ENCODE data around the gene B3GNT7.
A peak's percentile ranks its signal among the peaks of the same experiment; 100 is the strongest.
"Not testable (repeated sequence)": the region's sequence is repeated elsewhere in the genome, so short reads cannot be mapped to it uniquely, and the experiment has no call there.

Gene B3GNT7

DNA sequence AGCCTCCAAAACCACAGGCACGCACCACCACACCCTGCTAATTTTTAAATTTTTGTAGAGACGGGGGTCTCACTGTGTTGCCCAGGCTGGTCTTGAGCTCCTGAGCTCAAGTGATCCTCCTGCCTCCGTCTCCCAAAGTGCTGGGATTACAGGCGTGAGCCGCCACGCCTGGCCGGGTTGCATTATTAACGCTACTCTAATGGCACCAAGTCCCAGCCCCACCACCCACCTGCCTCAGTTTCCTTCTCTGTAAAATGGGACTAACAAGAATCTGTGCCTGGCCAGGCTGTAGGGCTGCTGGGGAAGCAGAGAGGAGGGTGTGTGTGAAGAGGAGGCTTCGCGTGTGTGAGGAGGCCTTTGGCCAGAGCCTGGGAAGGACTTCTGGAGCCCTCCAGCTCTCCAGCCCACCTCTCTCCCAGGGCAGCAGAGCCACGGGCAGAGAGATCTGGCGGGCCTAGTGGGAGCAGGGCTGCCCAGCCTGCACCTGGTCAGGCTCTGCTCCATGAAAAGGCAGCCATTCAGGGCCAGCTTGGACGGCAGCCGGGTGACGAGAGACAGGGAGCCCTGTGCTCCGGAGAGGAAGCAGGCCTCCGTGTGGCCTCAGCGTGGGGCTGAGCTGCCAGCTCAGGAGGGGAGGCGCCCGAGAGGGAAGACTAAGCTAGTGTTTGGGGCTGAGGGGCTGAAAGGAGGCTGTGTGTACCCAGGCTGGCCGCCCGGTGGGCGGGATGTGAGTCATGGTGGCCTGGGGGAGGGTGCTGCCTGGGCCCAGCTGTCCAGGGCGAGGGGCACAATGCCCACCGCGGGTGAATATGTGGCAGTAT, 7.4 kb upstream of the B3GNT7 start:
- DNase-seq = peak; percentile 29 to 55

DNA sequence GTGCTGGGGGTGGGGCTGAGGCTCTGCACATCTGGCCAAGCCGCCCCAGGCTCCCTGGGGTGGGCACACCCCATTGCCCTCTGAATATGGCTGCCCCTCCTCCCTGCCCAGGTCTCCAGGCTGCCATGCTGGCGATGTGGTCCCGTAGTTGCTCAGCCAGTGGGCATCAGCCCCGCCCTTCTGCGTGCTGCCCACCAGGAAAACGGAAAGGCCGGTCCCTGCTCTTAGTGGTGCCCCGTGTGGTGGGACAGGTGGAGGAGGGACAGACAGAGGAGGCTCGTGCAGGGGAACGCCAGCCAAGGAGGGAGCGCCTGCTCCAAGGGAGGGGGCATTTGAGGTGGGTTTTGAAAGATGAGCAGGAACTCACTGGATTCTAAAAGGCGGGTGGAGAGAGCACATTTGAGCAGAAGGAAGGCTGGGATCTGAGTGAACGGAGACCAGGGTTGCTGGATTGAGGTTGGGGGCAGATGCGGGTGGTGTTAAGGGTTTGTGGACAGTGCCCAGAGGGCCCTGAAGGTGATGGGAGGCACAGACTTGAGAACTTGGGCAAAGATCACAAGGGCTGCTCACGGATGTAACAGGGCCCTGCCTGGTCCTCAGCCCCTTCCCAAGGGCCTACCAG, 6.7 kb upstream of the B3GNT7 start:
- no peak for DNase-seq

DNA sequence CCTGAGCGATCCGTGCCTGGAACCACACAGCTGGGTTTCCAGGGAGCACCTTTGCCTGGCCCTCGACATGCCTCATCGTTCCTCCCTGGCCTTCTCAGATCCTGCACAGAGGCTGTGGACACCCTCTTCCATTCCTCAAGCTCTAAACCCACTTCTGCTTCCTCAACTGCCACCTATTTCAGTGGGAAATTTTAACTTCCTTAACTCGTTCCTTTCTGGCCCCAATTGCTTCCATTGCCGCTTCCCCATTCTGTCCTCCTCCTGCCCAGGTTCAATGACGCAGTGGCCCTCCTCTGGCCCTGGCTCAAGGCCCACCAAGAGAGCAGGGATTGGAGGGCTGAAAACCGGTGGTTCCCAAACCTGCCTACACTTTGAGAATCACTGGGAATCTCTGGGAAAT, 4.8 kb upstream of the B3GNT7 start:
- DNase-seq = peak; percentile 56 to 76

DNA sequence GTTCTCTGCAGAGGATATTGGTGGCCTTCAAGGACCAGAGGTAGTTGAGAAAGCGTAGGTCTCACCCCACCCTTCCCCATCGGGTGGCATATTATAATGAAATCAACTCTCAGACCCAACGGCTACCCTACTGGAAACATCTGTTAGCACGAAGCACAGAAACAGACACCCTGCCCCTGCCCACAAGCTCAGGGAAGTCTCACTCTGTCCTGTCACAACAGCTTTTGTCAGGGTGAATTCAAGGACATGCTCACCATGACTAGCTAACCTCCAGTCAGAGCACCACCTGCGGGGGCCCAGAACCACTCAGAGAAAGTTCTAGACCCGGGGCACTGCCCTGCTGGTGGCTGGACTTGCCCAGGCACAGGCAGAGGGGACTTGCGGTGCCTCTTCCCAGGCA, 3.5 kb upstream of the B3GNT7 start:
- DNase-seq = peak in 1 of 2 donors; percentile 14

DNA sequence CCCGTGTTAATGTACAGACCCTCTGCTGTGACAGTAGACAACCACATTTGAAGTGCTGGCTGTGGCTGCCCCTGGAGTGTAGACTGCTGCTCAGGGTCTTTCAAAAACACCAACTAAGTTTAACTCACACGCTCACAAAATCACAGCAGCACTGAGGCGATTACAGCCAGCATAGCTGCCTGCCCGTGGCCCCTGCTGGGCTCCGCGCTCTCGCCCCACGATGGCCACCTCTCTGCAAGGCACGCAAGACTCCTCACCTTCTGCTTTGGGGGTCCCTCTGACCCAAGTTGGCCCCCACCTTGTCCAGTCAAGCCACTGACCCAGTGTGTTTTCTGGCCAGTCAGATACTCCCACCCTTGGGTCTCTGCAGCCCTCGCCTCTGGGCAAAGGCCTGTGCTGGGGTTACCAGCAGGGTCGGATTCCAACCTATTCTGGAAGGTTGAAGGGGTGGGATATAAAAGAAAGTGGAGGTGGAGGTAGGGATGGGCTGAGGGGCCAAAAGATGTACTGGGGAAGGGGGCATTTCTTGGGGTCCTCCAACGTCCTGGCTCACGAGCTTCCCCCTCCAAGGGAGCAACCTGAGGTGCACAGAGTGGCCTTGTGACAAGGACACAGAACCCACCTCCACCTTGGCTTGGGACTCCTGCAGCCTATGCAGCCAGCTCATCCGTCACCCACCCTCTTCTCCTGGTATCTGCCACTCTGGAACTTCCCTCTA, 2.9 kb upstream of the B3GNT7 start:
- no peak for DNase-seq

DNA sequence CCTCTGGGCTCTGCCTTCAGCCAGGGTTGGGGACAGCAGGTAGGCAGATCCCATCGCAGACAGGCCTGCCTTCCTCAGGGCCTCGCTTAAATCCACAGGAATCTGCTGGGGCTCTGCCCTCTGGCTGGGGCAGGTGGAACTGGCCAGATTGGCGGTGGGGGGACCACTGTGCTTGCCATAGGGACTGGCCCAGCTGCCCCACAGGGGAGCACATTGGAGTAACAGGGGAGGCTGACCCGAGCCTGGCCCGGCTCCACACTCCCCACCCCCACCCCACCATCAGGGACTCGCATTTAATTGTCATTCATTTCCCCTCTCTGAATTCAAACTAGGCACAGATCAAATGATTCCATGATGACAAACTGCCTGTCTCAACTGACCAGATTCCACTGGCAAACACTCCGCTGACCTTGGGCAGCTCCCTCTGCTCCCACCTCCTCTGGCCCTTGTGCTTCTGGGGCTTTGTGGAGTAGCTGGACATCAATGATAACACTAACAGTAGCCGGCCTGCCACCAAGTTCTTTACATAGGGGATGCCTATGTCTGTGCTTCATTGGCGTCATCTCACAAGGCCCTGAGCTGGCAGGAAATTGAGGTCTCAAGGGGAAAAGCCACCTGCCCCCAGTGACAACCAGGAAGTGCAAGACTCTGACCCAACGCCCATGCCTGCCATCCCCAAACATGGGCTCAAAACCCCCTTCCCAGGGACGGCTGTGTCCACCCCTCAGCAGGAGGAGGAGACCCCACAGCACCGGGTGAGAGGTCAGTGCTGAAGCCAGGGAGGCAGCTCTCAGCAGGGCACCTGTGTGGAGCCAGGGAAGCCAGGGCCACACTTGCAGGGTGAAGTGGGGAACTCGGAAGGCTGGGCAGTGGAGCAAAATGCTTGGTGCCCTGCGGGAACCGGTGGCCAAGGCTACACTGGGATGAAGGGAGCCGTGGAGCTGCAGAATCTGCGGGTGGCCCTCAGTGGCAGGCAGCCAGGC, 2.1 kb upstream of the B3GNT7 start:
- peak in 1 of 2 donors; percentile 33 for DNase-seq

DNA sequence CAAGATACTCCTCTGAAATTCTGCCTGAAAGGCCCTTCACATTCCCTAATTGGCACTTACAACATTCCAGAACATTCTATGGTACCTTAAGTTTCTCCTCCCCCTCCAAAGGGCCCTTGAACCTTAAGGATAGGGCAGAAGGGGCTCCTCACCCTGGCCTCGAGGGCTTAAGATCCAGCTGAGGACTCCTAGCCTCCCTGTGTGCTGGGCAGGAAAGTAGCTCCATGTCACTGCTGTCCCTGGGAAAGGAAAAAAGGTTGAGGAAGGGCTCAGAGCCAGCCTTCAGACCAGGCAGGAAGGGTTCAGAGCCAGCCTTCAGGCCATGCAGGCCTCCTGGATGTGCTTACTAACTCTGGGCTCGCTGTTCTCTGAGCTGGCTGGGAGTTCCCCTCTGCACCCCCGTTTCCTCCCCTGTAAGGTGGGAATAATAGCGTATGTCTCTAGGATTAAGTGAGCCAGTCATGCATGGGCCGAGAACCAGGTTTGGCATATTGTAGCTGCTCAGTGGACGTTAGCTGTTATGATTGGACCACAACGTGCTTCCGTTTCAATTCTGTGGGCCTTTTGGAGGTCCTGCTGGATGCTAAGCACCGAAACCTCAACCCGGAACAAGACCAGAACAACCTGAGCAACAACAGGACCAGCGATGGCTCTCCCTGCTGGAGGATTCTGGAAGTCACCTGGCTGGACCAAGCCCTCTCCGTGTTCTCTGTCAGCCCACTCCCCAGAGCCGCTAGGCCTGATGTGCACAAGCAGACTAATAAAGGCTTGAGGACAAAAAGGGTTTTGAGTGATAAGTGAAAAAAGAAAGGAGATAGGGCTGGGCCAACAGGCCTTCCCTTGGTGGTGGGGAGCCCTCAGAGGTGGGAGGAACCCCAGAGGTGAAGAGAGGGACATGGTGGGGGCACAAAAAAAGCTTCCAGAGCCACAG, 1.0 kb upstream of the B3GNT7 start:
- no peak for DNase-seq

DNA sequence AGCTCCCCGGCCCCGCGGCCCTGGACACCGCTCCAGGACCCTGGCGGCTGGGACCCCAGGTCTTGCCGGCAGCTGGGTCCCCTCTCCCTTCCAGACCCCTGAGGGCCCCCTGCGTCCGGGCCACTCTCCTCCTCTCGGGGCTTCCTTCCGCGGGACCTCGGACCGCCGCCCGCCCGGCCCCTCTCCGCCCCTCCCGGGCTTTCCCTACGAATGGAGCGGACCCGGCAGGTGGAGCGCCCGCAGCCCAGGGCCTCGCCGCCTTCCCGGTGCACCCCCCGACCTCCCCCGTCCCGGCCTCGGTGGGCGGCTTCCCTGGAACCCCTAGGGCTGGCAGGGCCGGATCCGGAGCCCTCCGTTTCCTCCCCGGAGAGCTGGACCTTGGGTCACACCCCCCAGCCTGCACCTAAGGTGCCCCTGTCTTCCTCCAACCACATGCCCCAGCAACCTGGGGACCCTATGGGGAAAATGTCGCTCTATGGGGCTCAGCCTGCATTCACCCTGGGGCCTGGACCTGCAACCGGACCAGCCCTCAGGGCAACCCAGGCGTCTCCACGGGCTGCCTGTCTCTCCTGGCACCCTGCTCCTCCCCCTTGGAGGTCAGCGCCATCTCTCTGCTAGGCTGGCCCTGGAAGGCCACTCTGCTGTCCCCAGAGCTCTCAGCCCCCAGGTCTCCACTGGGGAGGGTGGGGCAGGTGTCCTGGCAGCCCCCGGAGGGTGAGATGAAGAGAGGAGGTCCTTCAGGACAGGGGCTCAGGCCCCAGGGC, 730 bp downstream of the B3GNT7 start:
- DNase-seq = no peak

DNA sequence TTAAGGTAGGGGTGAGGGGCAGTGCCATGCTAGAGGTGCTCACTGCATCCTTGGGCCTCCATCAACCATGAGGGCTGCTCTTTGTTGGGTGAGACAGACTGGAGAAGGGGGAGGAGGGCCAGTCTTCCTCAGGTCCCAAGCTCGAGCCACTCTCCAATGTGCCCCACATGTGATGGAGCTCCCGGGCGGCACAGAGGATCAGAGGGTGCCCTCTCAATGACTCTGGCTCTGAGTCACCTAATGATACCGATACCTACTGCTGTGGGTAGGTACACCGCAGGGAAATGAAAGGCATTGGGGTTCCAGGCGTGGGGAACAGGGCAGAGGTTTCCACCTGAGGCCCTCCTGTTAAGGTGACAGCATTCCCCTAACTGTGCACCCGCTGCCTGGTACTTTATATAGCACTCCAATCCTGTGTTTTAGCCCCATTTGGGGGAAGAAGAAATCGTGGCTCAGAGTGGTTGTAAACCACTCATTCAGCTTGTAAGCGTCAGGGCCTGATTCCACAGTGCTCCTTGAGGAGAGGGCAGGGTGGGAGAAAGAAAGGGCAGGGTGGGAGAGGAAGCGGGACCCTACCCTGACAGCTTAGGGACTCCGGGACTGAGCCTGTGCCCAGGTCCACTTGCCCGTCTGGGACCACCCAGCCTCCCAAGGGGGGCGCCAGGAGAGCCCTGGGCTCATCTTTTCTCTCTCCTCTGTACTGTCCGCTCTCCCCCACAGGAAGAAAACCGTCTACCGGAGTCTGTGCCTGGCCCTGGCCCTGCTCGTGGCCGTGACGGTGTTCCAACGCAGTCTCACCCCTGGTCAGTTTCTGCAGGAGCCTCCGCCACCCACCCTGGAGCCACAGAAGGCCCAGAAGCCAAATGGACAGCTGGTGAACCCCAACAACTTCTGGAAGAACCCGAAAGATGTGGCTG, 1.8 kb downstream of the B3GNT7 start:
- no peak for DNase-seq

DNA sequence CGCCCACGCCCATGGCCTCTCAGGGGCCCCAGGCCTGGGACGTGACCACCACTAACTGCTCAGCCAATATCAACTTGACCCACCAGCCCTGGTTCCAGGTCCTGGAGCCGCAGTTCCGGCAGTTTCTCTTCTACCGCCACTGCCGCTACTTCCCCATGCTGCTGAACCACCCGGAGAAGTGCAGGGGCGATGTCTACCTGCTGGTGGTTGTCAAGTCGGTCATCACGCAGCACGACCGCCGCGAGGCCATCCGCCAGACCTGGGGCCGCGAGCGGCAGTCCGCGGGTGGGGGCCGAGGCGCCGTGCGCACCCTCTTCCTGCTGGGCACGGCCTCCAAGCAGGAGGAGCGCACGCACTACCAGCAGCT, 2.4 kb downstream of the B3GNT7 start:
- no peak for DNase-seq

DNA sequence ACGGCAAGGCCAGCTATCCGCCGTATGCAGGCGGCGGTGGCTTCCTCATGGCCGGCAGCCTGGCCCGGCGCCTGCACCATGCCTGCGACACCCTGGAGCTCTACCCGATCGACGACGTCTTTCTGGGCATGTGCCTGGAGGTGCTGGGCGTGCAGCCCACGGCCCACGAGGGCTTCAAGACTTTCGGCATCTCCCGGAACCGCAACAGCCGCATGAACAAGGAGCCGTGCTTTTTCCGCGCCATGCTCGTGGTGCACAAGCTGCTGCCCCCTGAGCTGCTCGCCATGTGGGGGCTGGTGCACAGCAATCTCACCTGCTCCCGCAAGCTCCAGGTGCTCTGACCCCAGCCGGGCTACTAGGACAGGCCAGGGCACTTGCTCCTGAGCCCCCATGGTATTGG, 3.1 kb downstream of the B3GNT7 start:
- no peak for DNase-seq

DNA sequence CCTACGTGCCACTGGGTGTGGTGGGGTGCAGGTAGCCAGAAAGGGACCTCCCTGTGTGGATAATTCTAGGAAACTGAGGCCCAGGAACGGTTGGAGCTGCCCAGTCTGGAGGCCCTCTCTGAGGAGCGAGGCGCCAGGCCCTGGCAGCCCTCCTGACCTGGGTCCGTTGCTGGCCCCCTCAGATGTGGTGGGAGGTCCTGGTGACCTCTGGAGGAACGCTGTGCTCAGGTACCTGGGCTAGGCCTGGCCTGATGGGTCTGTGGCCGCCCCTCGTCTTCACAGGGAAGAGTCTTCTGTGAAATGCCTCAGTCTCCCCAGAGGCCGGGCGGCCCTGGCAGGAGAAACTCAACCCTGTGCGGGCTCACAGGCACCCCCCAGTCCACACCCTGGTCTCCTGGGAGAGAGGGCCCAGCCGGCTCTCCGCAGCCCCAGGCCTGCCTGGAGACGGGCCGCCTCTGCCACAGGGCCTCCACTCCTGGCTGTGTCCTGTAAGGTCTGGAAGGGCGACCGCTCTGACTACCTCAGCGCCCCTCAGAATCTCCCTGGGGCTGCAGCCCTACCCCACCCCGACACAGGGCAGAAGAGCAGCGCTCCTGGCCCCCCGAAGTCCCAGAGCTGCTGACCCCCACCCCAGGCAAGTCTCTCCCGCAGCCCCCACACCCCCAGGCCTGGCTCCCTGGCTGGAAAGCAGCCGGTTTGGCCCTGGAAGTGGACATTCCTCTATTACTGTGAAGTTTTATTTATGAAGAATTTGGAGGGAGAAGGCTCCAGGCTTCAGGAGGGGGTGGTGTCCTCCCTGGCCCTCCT, 3.7 kb downstream of the B3GNT7 start:
- DNase-seq = no peak

DNA sequence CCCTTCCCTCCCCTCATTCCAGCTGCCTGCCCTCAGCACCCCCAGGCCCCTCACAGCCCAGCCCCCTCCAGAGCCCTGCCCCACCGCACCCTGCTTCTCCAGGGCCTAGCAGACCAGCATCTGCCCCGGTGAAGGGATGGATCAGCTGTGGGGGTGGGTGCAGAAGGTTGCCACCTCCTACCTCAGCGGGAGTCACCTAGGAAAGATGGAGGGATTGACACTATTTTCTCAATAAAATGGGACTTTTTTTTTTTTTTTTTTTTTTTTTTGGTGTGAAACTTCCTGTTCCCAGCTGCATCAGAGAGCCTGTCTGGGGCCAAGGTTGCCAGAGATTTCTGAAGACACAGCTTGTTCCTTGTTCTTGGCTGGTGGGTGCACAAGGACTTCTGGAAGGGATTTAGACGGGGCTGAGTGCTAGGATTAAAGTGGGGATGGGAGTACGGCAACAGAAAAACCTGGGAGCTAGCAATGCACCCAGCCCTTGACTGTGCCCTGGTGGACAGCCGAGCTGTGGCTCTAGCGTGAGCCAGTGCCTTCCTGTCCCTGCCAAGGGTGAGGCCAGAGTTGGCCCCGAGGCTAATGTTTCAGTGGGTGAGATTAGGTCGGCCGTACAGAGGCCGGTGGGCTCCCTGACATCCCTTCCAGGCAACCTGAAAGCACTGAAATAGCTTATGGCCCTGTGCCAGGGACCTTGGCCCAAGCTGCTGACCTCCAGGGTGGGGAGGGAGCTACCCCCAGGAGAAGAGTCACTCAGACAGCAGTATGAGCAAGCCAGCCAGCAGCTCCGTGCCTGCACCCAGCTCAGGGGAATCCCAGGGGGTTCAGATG, 4.6 kb downstream of the B3GNT7 start:
- peak; percentile 32 to 35 for DNase-seq

DNA sequence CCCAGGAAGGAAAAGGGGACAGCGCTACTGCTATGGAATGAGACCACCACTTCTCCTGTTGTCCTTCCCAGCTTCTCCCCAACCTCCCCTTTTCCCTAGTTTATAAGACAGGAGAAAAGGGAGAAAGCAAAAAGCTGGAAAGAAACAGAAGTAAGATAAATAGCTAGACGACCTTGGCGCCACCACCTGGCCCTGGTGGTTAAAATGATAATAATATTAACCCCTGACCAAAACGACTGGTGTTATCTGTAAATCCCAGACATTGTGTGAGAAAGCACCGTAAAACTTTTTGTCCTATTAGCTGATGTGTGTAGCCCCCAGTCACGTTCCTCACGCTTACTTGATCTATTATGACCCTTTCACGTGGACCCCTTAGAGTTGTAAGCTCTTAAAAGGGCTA, 5.2 kb downstream of the B3GNT7 start:
- not testable (repeated sequence) for DNase-seq

DNA sequence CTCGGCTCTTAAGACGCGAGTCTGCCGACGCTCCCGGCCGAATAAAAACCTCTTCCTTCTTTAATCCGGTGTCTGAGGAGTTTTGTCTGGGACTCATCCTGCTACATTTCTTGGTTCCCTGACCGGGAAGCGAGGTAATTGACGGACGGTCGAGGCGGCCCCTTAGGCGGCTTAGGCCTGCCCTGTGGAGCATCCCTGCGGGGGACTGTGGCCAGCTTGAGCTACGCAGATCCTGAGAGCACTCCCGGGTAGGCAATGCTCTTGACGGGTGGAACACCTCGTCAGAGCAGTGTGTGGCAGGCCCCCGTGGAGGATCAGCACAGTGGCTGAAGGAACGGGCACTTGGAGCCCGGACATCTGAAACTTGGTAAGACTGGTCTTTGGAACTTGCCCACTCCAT, 5.6 kb downstream of the B3GNT7 start:
- not testable (repeated sequence) for DNase-seq

DNA sequence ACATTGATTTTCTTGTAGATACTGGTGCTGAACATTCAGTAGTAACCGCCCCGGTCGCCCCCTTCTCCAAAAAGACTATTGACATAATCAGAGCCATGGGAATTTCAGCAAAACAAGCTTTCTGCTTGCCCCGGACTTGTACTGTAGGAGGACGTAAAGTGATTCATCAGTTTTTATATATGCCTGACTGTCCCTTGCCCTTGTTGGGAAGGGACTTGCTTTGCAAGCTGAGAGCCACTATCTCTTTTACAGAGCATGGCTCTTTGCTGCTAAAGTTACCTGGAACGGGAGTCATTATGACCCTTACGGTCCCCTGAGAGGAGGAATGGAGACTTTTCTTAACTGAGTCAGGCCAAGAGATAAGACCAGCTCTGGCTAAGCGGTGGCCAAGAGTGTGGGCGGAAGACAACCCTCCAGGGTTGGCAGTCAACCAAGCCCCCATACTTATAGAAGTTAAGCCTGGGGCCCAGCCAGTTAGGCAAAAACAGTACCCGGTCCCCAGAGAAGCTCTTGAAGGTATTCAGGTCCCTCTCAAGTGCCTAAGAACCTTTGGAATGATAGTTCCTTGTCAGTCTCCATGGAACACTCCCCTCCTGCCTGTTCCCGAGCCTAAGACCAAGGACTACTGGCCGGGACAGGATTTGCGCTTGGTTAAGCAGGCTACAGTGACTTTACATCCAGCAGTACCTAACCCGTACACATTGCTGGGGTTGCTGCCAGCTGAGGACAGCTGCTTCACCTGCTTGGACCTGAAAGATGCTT, 8.1 kb downstream of the B3GNT7 start:
- DNase-seq = not testable (repeated sequence)

DNA sequence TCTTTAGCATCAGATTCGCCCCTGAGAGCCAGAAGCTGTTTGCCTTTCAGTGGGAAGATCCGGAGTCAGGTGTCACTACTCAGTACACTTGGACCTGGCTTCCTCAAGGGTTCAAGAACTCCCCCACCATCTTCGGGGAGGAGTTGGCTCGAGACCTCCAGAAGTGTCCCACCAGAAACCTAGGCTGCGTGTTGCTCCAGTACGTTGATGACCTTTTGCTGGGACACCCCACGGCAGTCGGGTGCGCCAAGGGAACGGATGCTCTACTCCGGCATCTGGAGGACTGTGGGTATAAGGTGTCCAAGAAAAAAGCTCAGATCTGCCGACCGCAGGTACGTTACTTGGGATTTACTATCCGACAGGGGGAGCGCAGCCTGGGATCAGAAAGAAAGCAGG, 8.7 kb downstream of the B3GNT7 start:
- DNase-seq = not testable (repeated sequence)

All from inflammatory macrophage treated with lipopolysaccharide for 1 hour (primary cell).